MM.1S (cell line): ENCODE results near the gene PSEN1.

Experiments used
- DNase-seq: peaks from one replicate; pipeline ENCODE4 v3.0.0-alpha.2; 2015
- H2AFZ ChIP-seq: fragments of 300-600 bp; sonication (generic); 2 replicates; pipeline ENCODE4 v1.6.0; 2016; ENCODE audit warnings: antibody characterized with exemption, low read length
- H3F3A ChIP-seq: fragments of 300-600 bp; sonication (generic); 2 replicates; pipeline ENCODE4 v1.6.1; 2016; ENCODE audit warnings: mild to moderate bottlenecking, antibody characterized with exemption, low read length, moderate library complexity, mixed read lengths; ENCODE audit not compliant: insufficient read depth
- H3K27ac ChIP-seq: fragments of 300-600 bp; sonication (generic); 2 replicates; pipeline ENCODE4 v1.5.1; 2016; ENCODE audit warnings: mild to moderate bottlenecking, low read length
- H3K27me3 ChIP-seq: fragments of 300-600 bp; sonication (generic); replicated peaks from 2 replicates; pipeline ENCODE4 v1.6.0; 2016; ENCODE audit warnings: low read length; ENCODE audit not compliant: insufficient read depth
- H3K36me3 ChIP-seq: fragments of 300-600 bp; sonication (generic); replicated peaks from 2 replicates; pipeline ENCODE4 v1.6.1; 2016; ENCODE audit warnings: mild to moderate bottlenecking, low read length, mixed read lengths; ENCODE audit not compliant: insufficient read depth
- H3K4me1 ChIP-seq: fragments of 300-600 bp; sonication (generic); 2 replicates; pipeline ENCODE4 v1.6.1; 2016; ENCODE audit warnings: low read length, mixed read lengths
- H3K4me2 ChIP-seq: fragments of 300-600 bp; sonication (generic); 2 replicates; pipeline ENCODE4 v1.6.0; 2016; ENCODE audit warnings: low read depth, low read length
- H3K4me3 ChIP-seq: fragments of 300-600 bp; sonication (generic); 2 replicates; pipeline ENCODE4 v1.5.1; 2016; ENCODE audit warnings: low read length, mixed read lengths
- H3K79me2 ChIP-seq: fragments of 300-600 bp; sonication (generic); 2 replicates; pipeline ENCODE4 v1.6.1; 2016; ENCODE audit warnings: mixed run types, low read length, mixed read lengths
- H3K9ac ChIP-seq: fragments of 300-600 bp; sonication (generic); 2 replicates; pipeline ENCODE4 v1.6.1; 2016; ENCODE audit warnings: low read length, mixed read lengths
- H3K9me2 ChIP-seq: fragments of 300-600 bp; sonication (generic); replicated peaks from 2 replicates; pipeline ENCODE4 v1.6.1; 2016; ENCODE audit warnings: mild to moderate bottlenecking, low read length, mixed read lengths; ENCODE audit not compliant: insufficient read depth
- H3K9me3 ChIP-seq: fragments of 300-600 bp; sonication (generic); replicated peaks from 2 replicates; pipeline ENCODE4 v1.6.1; 2016; ENCODE audit warnings: mild to moderate bottlenecking, low read length, mixed read lengths; ENCODE audit not compliant: insufficient read depth
- H4K20me1 ChIP-seq: fragments of 300-600 bp; sonication (generic); 2 replicates; pipeline ENCODE4 v1.6.1; 2016; ENCODE audit warnings: mild to moderate bottlenecking, low read length, moderate library complexity, mixed read lengths; ENCODE audit not compliant: insufficient read depth
- CTCF ChIP-seq: fragments of 300-600 bp; sonication (generic); IDR thresholded peaks from 2 replicates; pipeline ENCODE4 v1.5.1; 2016; ENCODE audit warnings: antibody characterized with exemption, low read length, mixed read lengths
- EZH2 ChIP-seq: fragments of 300-600 bp; sonication (generic); optimal IDR thresholded peaks from 2 replicates; pipeline ENCODE3; 2017; ENCODE audit warnings: low read depth, mild to moderate bottlenecking, antibody characterized with exemption, low read length, mixed read lengths
- EZH2phosphoT487 ChIP-seq: fragments of 300-600 bp; sonication (generic); IDR thresholded peaks from 2 replicates; pipeline ENCODE4 v1.6.1; 2018; ENCODE audit warnings: antibody characterized with exemption, low read length

The PSEN1 gene

GRCh38 chr14:73207615-73208014, 71.3 kb downstream of the PSEN1 start:
- DNase-seq = no peak
- H3K27me3 ChIP-seq = no peaks in the 10 kb centered on the region
- H3K4me1 ChIP-seq = no peaks in the 10 kb centered on the region
- H3K4me2 ChIP-seq = no peak overlapping the region
- no peak overlapping the region for H2AFZ ChIP-seq
- no peaks in the 10 kb centered on the region for H3K36me3 ChIP-seq
- H3K79me2 ChIP-seq = no peaks in the 10 kb centered on the region
- no peak overlapping the region for H3K27ac ChIP-seq
- H3K9me3 ChIP-seq = no peaks in the 10 kb centered on the region
- TF ChIP-seq EZH2 (no peak), EZH2phosphoT487 (no peak), CTCF (no peak)
- no peak overlapping the region for H3K4me3 ChIP-seq
- H4K20me1 ChIP-seq = no peaks in the 10 kb centered on the region
- H3K9ac ChIP-seq = no peak overlapping the region
- no peaks in the 10 kb centered on the region for H3K9me2 ChIP-seq
- no peaks in the 10 kb centered on the region for H3F3A ChIP-seq

GRCh38 chr14:73208390-73208789, 72.1 kb downstream of the PSEN1 start:
- TF ChIP-seq EZH2 (no peak), CTCF (no peak), EZH2phosphoT487 (no peak)
- Histone ChIP-seq H4K20me1 (no peaks in the 10 kb centered on the region), H3K4me2 (no peak overlapping the region), H3K9me2 (no peaks in the 10 kb centered on the region), H3K27ac (no peak overlapping the region), H3K27me3 (no peaks in the 10 kb centered on the region), H2AFZ (no peak overlapping the region), H3K9ac (no peak overlapping the region), H3K9me3 (no peaks in the 10 kb centered on the region), H3K4me1 (no peaks in the 10 kb centered on the region), H3K79me2 (no peaks in the 10 kb centered on the region), H3K36me3 (no peaks in the 10 kb centered on the region), H3F3A (no peaks in the 10 kb centered on the region), H3K4me3 (no peak overlapping the region)
- no peak for DNase-seq

- Histone ChIP-seq H3K4me3 (no peak overlapping the region), H3K27me3 (no peaks in the 10 kb centered on the region), H4K20me1 (no peaks in the 10 kb centered on the region), H3K4me1 (no peaks in the 10 kb centered on the region), H3K27ac (no peak overlapping the region), H2AFZ (no peak overlapping the region), H3K9ac (no peak overlapping the region), H3K4me2 (no peak overlapping the region), H3K79me2 (no peaks in the 10 kb centered on the region), H3K36me3 (no peaks in the 10 kb centered on the region), H3F3A (no peaks in the 10 kb centered on the region), H3K9me3 (no peaks in the 10 kb centered on the region), H3K9me2 (no peaks in the 10 kb centered on the region)
- TF ChIP-seq EZH2phosphoT487 (no peak), CTCF (no peak), EZH2 (no peak)
- no peak for DNase-seq
Measured at GRCh38 chr14:73208846-73209245, 72.5 kb downstream of the PSEN1 start.

GRCh38 chr14:73209953-73210352, 73.6 kb downstream of the PSEN1 start:
- no peaks in the 10 kb centered on the region for H3F3A ChIP-seq
- H3K4me2 ChIP-seq = no peak overlapping the region
- H3K27me3 ChIP-seq = no peaks in the 10 kb centered on the region
- TF ChIP-seq CTCF = no peak
- TF ChIP-seq EZH2phosphoT487 = no peak
- DNase-seq = no peak
- no peak overlapping the region for H3K27ac ChIP-seq
- no peaks in the 10 kb centered on the region for H4K20me1 ChIP-seq
- H3K9ac ChIP-seq = no peak overlapping the region
- no peaks in the 10 kb centered on the region for H3K36me3 ChIP-seq
- H3K4me1 ChIP-seq = no peaks in the 10 kb centered on the region
- no peaks in the 10 kb centered on the region for H3K9me2 ChIP-seq
- H3K9me3 ChIP-seq = no peaks in the 10 kb centered on the region
- H2AFZ ChIP-seq = no peak overlapping the region
- H3K4me3 ChIP-seq = no peak overlapping the region
- no peaks in the 10 kb centered on the region for H3K79me2 ChIP-seq
